GM12801 (cell line): ENCODE results near the gene TMEM163.

ENCODE experiments used
- CTCF ChIP-seq: IDR thresholded peaks from one replicate; pipeline ENCODE4 v1.5.1; 2011; ENCODE audit warnings: control low read depth; ENCODE audit not compliant: insufficient read length; ENCODE audit errors: extremely low read depth

TMEM163 gene

GRCh38 chr2:134659724-134660123 is 59.1 kb downstream of the TMEM163 start:
- TF ChIP-seq CTCF: no peak

GRCh38 chr2:134657650-134658250 is 61.0 kb downstream of the TMEM163 start:
- no peak for TF ChIP-seq CTCF

GRCh38 chr2:134648586-134648985 is 70.2 kb downstream of the TMEM163 start:
- no peak for TF ChIP-seq CTCF

- TF ChIP-seq CTCF: no peak
Measured at GRCh38 chr2:134647607-134648256, 71.1 kb downstream of the TMEM163 start.

GRCh38 chr2:134642938-134643337 is 75.9 kb downstream of the TMEM163 start:
- TF ChIP-seq CTCF: no peak

- no peak for TF ChIP-seq CTCF
Measured at GRCh38 chr2:134640494-134640893, 78.3 kb downstream of the TMEM163 start.

GRCh38 chr2:134639265-134639664 is 79.5 kb downstream of the TMEM163 start:
- no peak for TF ChIP-seq CTCF
